NT2/D1 (cell line): ENCODE results near the gene GPR108.

Experiments
- DNase-seq: peaks from one replicate; pipeline ENCODE4 v3.0.0-alpha.2; 2011; ENCODE audit warnings: low read depth, low spot score
- H3K27me3 ChIP-seq: 2 replicates; pipeline ENCODE4 v1.6.0; 2011; ENCODE audit warnings: mild to moderate bottlenecking; ENCODE audit not compliant: insufficient read length, insufficient read depth
- H3K36me3 ChIP-seq: 2 replicates; pipeline ENCODE4 v1.6.1; 2011; ENCODE audit warnings: mild to moderate bottlenecking, low read length, mixed read lengths; ENCODE audit not compliant: insufficient read depth, insufficient read length
- H3K4me1 ChIP-seq: 2 replicates; pipeline ENCODE4 v1.5.1; 2011; ENCODE audit not compliant: insufficient read depth, insufficient read length
- H3K4me3 ChIP-seq: 2 replicates; pipeline ENCODE4 v1.5.1; 2011; ENCODE audit warnings: low read depth; ENCODE audit not compliant: insufficient read length
- H3K9ac ChIP-seq: 2 replicates; pipeline ENCODE4 v1.6.0; 2011; ENCODE audit warnings: low read depth; ENCODE audit not compliant: insufficient read length
- H3K9me3 ChIP-seq: 2 replicates; pipeline ENCODE4 v1.5.1; 2011; ENCODE audit warnings: mild to moderate bottlenecking, low read length; ENCODE audit not compliant: insufficient read depth
- SUZ12 ChIP-seq: IDR thresholded peaks from 2 replicates; pipeline ENCODE4 v1.6.1; 2011; ENCODE audit not compliant: insufficient read length, insufficient read depth; ENCODE audit errors: extremely low read depth
- YY1 ChIP-seq: IDR thresholded peaks from 2 replicates; pipeline ENCODE4 v1.6.1; 2011; ENCODE audit not compliant: insufficient read length, insufficient read depth
- ZNF274 ChIP-seq: IDR thresholded peaks from 2 replicates; pipeline ENCODE4 v1.6.1; 2011; ENCODE audit warnings: mild to moderate bottlenecking, low read depth, low read length

GPR108 gene

GRCh38 chr19:6697291-6697690 lies 40.1 kb downstream of the GPR108 start:
- Histone ChIP-seq H3K9ac (no peak overlapping the region), H3K9me3 (peaks cover 12% of the 10 kb centered on the region; the same call in 1 of the 2 replicates), H3K4me1 (peaks cover 2% of the 10 kb centered on the region), H3K27me3 (no peaks in the 10 kb centered on the region), H3K36me3 (peaks cover 7% of the 10 kb centered on the region), H3K4me3 (no peak overlapping the region)
- DNase-seq: no peak
- TF ChIP-seq YY1: no peak
- TF ChIP-seq SUZ12: no peak
- TF ChIP-seq ZNF274: no peak

- H3K36me3 ChIP-seq: peaks cover 7% of the 10 kb centered on the region
- H3K27me3 ChIP-seq: no peaks in the 10 kb centered on the region
Observed at GRCh38 chr19:6696239-6696820, 41.0 kb downstream of the GPR108 start.

GRCh38 chr19:6694147-6694815 lies 43.1 kb downstream of the GPR108 start:
- peaks cover 1% of the 10 kb centered on the region; the same call in 1 of the 2 replicates for H3K9me3 ChIP-seq
- peaks cover 8% of the 10 kb centered on the region for H3K4me1 ChIP-seq
- DNase-seq: no peak
- no peak overlapping the region for H3K4me3 ChIP-seq
- no peak for TF ChIP-seq SUZ12
- TF ChIP-seq YY1: no peak
- no peak for TF ChIP-seq ZNF274
- no peak overlapping the region for H3K9ac ChIP-seq
- no peaks in the 10 kb centered on the region for H3K27me3 ChIP-seq
- peaks cover 7% of the 10 kb centered on the region for H3K36me3 ChIP-seq

More at GRCh38 chr19:6696239-6696820, 41.0 kb downstream of the GPR108 start:
- Histone ChIP-seq H3K9ac (no peak overlapping the region), H3K9me3 (peaks cover 12% of the 10 kb centered on the region; the same call in 1 of the 2 replicates), H3K4me1 (peaks cover 2% of the 10 kb centered on the region), H3K4me3 (no peak overlapping the region)
- no peak for DNase-seq
- TF ChIP-seq YY1 (no peak), ZNF274 (no peak), SUZ12 (no peak)

DNA sequence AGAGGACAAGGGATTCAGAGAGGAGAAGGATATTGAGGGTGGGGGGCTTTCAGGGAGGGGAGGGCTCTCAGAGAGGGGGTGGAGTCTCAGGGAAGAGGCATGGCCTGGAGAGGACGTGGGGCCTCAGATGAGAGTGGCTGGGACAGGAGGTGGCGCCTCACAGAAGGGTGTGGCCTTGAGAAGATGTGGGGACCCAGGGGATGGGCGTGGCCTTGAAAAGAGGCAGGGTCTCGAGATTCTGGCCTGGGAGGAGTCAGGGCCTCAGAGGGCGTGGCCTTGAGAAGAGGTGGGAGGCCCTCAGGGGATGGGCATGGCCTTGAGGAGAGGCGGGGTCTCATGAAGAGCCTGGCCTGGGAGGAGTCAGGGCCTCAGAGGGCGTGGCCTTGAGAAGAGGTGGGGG lies 43.7 kb downstream of the GPR108 start:
- H3K9ac ChIP-seq: no peak overlapping the region
- no peak for TF ChIP-seq ZNF274
- no peak for TF ChIP-seq SUZ12
- TF ChIP-seq YY1: no peak
- no peaks in the 10 kb centered on the region; the same call in 1 of the 2 replicates for H3K9me3 ChIP-seq
- peaks cover 8% of the 10 kb centered on the region for H3K4me1 ChIP-seq
- no peak for DNase-seq
- no peak overlapping the region for H3K4me3 ChIP-seq
- H3K27me3 ChIP-seq: no peaks in the 10 kb centered on the region
- peaks cover 7% of the 10 kb centered on the region for H3K36me3 ChIP-seq

- H3K36me3 ChIP-seq: peaks cover 7% of the 10 kb centered on the region
- no peak for TF ChIP-seq SUZ12
- TF ChIP-seq ZNF274: no peak
- no peak for TF ChIP-seq YY1
- no peaks in the 10 kb centered on the region; the same call in 1 of the 2 replicates for H3K9me3 ChIP-seq
- H3K4me3 ChIP-seq: peak overlapping the region; percentile 3
- H3K27me3 ChIP-seq: no peaks in the 10 kb centered on the region
- H3K9ac ChIP-seq: no peak overlapping the region
- peaks cover 8% of the 10 kb centered on the region for H3K4me1 ChIP-seq
- DNase-seq: no peak
Observed at GRCh38 chr19:6693056-6693471, 44.3 kb downstream of the GPR108 start.

GRCh38 chr19:6692027-6692426 lies 45.4 kb downstream of the GPR108 start:
- H3K27me3 ChIP-seq: no peaks in the 10 kb centered on the region
- H3K4me1 ChIP-seq: peaks cover 8% of the 10 kb centered on the region
- DNase-seq: no peak
- no peak for TF ChIP-seq YY1
- no peak for TF ChIP-seq SUZ12
- no peak for TF ChIP-seq ZNF274
- no peak overlapping the region for H3K9ac ChIP-seq
- H3K36me3 ChIP-seq: peaks cover 4% of the 10 kb centered on the region
- H3K4me3 ChIP-seq: no peak overlapping the region
- H3K9me3 ChIP-seq: no peaks in the 10 kb centered on the region; the same call in 1 of the 2 replicates

GRCh38 chr19:6691342-6691741 lies 46.0 kb downstream of the GPR108 start:
- H3K27me3 ChIP-seq: no peaks in the 10 kb centered on the region
- no peaks in the 10 kb centered on the region; the same call in 1 of the 2 replicates for H3K9me3 ChIP-seq
- no peak for DNase-seq
- H3K36me3 ChIP-seq: peaks cover 4% of the 10 kb centered on the region
- no peak overlapping the region for H3K4me3 ChIP-seq
- no peak for TF ChIP-seq SUZ12
- no peak for TF ChIP-seq ZNF274
- no peak for TF ChIP-seq YY1
- peaks cover 8% of the 10 kb centered on the region for H3K4me1 ChIP-seq
- no peak overlapping the region for H3K9ac ChIP-seq
